Activated naive CD8-positive, alpha-beta T cell treated with anti-CD3 and anti-CD28 coated beads, Interleukin-2, amount 50 U/mL, for 24 hours (primary cell): ENCODE data around the gene HILPDA.

Experiments used
- ATAC-seq: fragments of 150-1000 bp; cut with Tn5 transposase; one replicate; pipeline ENCODE4 v1.10.0; 2021
- DNase-seq: peaks from one replicate; pipeline ENCODE4 v3.0.0; 2021
- H3K27ac Mint-ChIP-seq: one replicate; pipeline ENCODE4 v1.8.0; 2021; ENCODE audit warnings: mild to moderate bottlenecking, mixed read lengths
- H3K27me3 Mint-ChIP-seq: one replicate; pipeline ENCODE4 v1.8.0; 2021; ENCODE audit warnings: mixed read lengths
- H3K36me3 Mint-ChIP-seq: one replicate; pipeline ENCODE4 v1.8.0; 2021; ENCODE audit warnings: low read depth, mixed read lengths
- H3K4me1 Mint-ChIP-seq: one replicate; pipeline ENCODE4 v1.8.0; 2021; ENCODE audit warnings: mixed read lengths
- H3K4me3 Mint-ChIP-seq: one replicate; pipeline ENCODE4 v1.8.0; 2021; ENCODE audit warnings: mild to moderate bottlenecking, moderate library complexity, mixed read lengths
- H3K9me3 Mint-ChIP-seq: one replicate; pipeline ENCODE4 v1.8.0; 2021; ENCODE audit warnings: mixed read lengths

Gene HILPDA

DNA sequence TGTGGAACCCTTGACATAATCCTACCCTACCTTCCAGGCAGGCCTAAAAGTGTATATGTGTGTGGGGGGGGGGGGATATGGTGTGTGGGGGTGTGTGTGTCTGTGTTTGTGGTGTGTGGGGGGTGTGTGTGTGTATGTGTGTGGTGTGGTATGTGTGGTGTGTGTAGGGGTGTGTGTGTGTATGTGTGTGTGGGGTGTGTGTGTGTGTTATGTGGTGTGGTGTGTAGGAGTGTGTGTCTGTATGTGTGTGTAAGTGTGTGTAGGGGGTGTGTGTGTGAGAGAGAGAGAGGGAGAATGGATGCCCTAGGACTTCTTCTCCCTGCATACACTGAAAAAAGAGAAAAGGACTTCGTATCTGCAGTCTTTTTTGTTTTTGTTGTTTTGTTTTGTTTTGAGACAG is 33.6 kb upstream of the HILPDA start:
- Mint-ChIP-seq H3K36me3 (no peaks in the 10 kb centered on the region), H3K27me3 (no peaks in the 10 kb centered on the region), H3K27ac (no peak overlapping the region), H3K9me3 (no peaks in the 10 kb centered on the region), H3K4me1 (peaks cover 4% of the 10 kb centered on the region), H3K4me3 (no peak overlapping the region)
- DNase-seq (no peak), ATAC-seq (no peak)

DNA sequence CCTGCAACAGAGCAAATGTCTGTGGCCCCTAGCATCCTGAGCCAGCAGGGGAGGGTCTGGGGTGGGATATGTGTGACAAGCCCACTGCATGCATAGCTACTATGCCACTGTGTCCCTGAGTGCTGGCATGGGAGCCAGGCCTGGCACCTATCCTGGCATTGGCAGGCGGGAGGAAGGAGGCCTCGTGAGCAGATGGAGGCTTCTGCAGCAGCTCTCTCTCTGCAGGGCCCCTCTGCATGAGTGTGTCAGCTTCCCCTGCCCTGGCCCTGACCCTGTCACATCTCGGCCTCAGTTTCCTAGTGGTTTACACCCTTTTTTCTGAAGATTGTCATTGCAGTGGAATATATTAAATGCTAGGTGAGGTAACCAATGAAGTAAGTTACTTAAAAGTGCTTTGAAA is 32.8 kb upstream of the HILPDA start:
- no peak overlapping the region for H3K4me3 Mint-ChIP-seq
- H3K9me3 Mint-ChIP-seq: no peaks in the 10 kb centered on the region

DNA sequence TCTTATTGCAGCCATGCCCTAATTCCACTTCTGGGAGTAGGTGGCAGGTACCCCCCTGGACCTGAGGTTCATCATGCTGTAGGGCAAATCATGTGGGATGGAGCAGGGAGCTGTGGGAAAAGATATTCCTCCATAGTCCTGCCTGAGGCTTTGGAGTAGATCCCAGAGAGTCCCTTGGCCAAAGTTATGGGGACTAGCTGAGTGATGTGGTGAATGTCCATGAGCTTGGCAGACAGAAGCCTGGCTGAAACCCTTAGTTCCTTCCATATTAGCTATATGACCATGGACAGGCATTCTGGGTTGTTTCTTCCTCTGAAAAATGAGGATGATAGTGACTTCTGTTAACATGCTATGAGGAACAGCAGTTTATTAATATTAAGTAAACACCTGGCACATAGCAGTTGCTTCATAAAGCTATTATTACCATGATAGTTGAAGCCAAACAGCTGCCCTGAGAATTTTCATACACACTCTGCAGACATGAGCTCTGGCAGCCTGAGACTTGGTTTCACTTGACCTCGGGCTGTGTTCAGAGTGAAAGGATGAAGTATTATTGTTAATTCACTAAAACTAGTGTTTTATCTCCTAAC is 30.9 kb upstream of the HILPDA start:
- Mint-ChIP-seq H3K27me3 (peaks cover 5% of the 10 kb centered on the region), H3K36me3 (no peaks in the 10 kb centered on the region), H3K9me3 (no peaks in the 10 kb centered on the region), H3K4me3 (no peak overlapping the region), H3K27ac (no peak overlapping the region), H3K4me1 (peaks cover 4% of the 10 kb centered on the region)
- ATAC-seq (no peak), DNase-seq (no peak)

More for the DNA sequence above, 32.8 kb upstream of the HILPDA start:
- DNase-seq (no peak), ATAC-seq (peak; percentile 22)
- no peaks in the 10 kb centered on the region for H3K36me3 Mint-ChIP-seq
- no peak overlapping the region for H3K27ac Mint-ChIP-seq
- H3K27me3 Mint-ChIP-seq: no peaks in the 10 kb centered on the region
- peaks cover 4% of the 10 kb centered on the region for H3K4me1 Mint-ChIP-seq

DNA sequence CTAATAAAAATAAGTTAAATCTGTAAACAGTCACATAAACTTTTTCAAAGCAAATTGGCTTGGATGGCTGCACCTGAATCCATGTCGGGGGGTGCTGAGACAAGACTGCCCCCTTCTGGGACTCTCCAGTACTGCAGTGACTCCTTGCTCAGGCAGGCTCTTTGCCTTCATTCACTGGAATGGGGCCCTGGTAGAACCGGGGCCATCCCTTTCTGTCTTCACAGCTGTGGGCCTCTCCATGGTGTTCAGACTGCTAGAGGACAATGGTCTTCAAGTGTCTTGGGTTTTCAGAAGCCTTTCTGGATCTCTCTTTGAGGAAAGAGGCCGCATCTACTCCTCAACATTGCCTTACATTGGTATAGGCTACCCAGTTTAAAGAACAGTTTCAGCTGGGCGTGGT is 29.8 kb upstream of the HILPDA start:
- DNase-seq (peak; percentile 86), ATAC-seq (peak; percentile 70)
- H3K4me3 Mint-ChIP-seq: no peak overlapping the region
- H3K27ac Mint-ChIP-seq: no peak overlapping the region
- H3K27me3 Mint-ChIP-seq: peaks cover 5% of the 10 kb centered on the region
- peaks cover 2% of the 10 kb centered on the region for H3K4me1 Mint-ChIP-seq
- H3K9me3 Mint-ChIP-seq: no peaks in the 10 kb centered on the region
- H3K36me3 Mint-ChIP-seq: no peaks in the 10 kb centered on the region

DNA sequence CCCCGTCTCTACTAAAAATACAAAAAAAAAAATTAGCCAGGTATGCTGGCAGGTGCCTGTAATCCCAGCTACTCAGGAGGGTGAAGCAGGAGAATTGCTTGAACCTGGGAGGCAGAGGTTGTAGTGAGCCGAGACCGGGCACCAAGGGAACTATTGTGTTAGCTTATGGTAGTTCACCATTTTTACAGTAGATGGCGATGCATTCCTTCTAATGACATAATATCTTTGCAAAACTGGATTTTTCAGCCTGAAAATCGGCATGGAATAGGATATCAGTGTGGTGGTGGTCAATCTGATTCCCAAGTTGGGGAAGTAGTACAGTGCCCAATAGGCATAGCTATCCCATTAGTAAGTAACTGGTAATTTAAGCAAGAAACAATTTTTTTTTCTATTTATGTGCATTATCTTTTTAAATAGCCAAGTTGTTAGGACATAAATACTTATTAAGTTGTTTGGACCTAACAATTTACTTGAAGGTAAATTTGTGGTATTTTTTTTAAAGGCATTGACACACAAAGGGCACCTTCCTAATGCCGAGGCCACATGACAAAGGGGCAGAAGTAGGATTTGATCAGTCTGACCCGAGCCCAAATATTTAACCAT is 28.3 kb upstream of the HILPDA start:
- peak; percentile 52 for ATAC-seq
- no peak overlapping the region for H3K27ac Mint-ChIP-seq

DNA sequence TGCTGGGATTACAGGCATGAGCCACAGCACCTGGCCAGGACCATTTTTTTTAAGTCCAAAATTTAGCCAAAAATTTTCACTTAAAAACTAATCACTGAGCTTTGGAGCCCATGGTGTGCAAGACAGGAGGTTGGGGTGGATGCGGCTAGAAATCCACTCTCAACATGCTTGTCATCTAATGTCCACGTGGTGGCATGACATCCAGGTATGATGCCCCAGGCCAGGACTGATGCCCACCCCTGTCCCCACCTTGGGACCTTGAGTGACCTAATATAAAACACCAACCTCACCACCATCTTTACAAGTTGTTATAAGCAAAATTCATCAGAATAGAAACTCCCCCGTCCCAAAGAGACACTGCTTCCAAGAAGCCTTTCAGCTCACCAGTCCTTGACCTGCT is 25.5 kb upstream of the HILPDA start:
- no peak for ATAC-seq
- peaks cover 4% of the 10 kb centered on the region for H3K4me1 Mint-ChIP-seq
- DNase-seq: no peak
- H3K9me3 Mint-ChIP-seq: no peaks in the 10 kb centered on the region
- H3K36me3 Mint-ChIP-seq: no peaks in the 10 kb centered on the region
- no peak overlapping the region for H3K27ac Mint-ChIP-seq
- H3K27me3 Mint-ChIP-seq: peaks cover 7% of the 10 kb centered on the region
- H3K4me3 Mint-ChIP-seq: no peak overlapping the region

More for the DNA sequence above, 28.3 kb upstream of the HILPDA start:
- no peaks in the 10 kb centered on the region for H3K9me3 Mint-ChIP-seq
- peaks cover 2% of the 10 kb centered on the region for H3K4me1 Mint-ChIP-seq
- no peak for DNase-seq
- peaks cover 5% of the 10 kb centered on the region for H3K27me3 Mint-ChIP-seq
- H3K4me3 Mint-ChIP-seq: no peak overlapping the region
- H3K36me3 Mint-ChIP-seq: no peaks in the 10 kb centered on the region

DNA sequence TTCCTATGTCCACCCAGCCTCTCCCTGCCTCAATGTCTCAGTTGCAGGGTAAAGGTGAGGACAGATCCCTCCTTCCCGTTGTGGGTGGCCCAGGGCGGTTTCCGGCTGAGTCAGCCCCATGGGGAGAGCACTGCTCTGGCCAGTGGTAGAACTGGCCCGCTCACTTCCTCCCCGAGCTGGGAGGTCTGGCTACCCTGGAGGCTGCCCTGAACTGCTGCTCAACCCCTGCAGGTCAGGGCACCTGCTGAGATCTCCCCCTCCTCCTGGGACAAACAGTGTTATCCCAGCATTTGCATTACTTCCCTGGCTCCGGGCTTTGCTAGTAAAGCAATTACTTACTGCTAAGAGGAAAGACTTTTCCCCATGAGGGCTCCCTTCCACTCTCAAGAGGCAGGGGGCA is 24.5 kb upstream of the HILPDA start:
- Mint-ChIP-seq H3K9me3 (no peaks in the 10 kb centered on the region), H3K4me1 (peaks cover 4% of the 10 kb centered on the region), H3K27ac (no peak overlapping the region), H3K27me3 (peaks cover 7% of the 10 kb centered on the region), H3K36me3 (no peaks in the 10 kb centered on the region), H3K4me3 (no peak overlapping the region)
- DNase-seq: no peak
- no peak for ATAC-seq

DNA sequence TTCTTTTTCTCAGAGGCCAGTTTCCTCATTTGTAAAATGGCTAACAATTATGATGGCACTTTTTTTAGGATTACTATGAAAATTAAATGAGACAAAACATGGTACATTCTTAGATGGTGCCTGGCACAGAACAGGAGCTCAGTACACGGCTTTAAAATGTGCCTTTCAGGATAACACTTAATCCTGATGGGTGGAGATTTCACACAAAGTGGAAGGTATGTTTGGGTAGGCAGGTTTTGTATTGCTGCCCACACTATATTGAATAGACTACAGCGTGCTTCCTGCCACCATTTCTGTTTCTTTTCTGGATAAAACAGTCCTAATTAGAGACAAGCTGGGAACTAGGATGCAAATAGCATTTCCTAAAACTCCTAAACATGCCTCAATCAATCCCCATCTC is 23.9 kb upstream of the HILPDA start:
- Mint-ChIP-seq H3K4me3 (no peak overlapping the region), H3K27me3 (peaks cover 7% of the 10 kb centered on the region), H3K4me1 (peaks cover 4% of the 10 kb centered on the region), H3K9me3 (no peaks in the 10 kb centered on the region), H3K36me3 (no peaks in the 10 kb centered on the region), H3K27ac (no peak overlapping the region)
- ATAC-seq: no peak
- no peak for DNase-seq

DNA sequence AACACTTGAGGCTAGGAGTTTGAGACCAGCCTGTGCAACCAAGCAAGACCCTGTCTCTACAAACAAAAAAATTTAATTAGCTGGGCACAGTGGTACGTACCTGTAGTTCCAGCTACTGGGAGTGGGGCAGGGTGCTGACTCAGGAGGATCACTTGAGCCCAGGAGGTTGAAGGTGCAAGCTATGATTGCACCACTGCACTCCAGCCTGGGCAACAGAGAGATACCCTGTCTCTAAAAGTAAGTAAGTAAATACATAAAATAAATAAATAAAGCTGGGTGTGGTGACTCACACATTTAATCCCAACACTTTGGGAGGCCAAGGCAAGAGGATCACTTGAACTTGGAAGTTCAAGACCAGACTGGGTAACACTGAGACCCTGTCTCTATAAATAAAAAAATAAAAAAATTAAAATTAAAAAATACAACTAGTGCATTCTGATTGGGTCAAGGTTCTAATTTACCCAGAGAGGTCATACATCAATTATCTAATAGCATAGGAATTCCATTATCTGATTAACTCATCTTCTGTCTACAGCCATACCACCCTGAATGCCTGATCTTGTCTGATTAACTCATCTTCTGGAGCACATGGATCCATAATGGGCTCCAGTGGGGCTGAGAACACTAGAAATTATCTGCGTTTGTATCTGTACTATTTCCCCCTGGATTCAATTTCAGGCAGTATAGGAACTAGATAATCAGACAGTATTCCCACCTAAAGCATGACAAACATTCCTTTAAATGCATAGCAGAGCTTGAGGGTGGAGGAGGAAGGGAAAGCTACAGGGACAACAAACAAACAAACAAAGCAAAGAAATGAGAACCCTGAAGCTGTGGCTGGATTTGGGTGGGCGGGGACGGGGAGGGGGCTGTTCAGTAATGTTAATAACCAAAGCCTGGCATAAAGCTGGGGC is 21.0 kb upstream of the HILPDA start:
- peaks cover 3% of the 10 kb centered on the region for H3K27me3 Mint-ChIP-seq
- H3K4me3 Mint-ChIP-seq: no peak overlapping the region
- no peak for DNase-seq
- ATAC-seq: no peak
- no peaks in the 10 kb centered on the region for H3K36me3 Mint-ChIP-seq
- peaks cover 4% of the 10 kb centered on the region for H3K4me1 Mint-ChIP-seq
- H3K9me3 Mint-ChIP-seq: no peaks in the 10 kb centered on the region
- H3K27ac Mint-ChIP-seq: no peak overlapping the region

DNA sequence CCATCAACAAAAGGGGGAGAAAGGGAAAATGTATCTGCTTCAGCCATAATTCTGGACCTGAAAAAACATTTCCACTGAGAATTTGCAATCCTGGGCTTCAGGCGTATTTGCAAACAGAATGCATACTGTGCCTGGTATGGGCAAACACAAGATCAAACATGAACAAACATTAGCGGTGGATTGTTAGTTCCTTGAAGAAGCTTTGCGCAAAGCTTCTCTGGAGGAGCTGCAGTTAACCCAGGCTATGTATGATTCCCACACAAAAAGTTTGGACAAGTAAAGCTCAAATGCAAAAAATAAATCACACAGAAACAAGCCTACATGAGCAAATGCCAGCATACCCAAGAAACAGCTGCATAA is 20.4 kb upstream of the HILPDA start:
- Mint-ChIP-seq H3K9me3 (no peaks in the 10 kb centered on the region), H3K4me1 (peaks cover 4% of the 10 kb centered on the region), H3K36me3 (no peaks in the 10 kb centered on the region), H3K4me3 (no peak overlapping the region), H3K27ac (no peak overlapping the region), H3K27me3 (peaks cover 2% of the 10 kb centered on the region)
- DNase-seq (no peak), ATAC-seq (no peak)

DNA sequence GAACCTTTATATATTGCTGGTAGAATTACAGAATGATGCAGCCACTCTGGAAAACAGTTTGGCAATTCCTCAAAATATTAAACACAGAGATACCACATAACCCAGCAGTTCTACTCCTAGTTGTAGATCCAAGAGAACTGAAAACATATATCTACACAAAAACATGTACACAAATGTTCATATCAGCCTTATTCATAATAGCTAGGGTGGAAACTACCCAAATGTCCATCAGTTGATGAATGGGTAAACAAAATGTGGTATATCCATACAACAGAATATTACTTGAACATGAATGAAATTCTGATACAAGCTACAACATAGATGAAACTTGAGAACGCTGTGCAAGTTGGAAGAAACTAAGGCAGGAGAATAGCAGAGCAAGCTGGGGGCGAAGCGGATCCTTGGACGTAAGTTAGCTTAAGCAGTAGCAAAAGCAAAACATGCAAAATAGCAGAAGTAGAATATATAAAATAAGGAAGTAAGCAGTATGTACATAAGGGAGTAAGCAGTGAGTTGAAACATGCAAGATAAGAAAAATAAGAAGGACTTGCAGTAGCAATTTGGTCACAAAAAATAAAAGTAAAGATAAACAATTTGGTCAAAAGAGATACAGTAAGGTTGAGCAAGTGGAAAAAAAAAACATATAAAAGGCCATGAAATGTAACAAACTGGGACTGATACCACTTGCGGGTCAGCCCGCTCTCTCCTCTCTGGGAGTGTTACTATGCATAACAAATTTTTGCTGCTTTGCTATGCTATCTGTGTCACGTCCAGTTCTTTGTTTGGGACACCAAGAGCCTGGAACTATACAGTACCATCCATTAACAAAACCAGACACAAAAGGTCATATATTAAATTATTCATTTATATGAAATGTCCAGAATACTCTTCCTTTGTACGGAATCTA is 18.0 kb upstream of the HILPDA start:
- H3K4me1 Mint-ChIP-seq: peaks cover 4% of the 10 kb centered on the region
- H3K27ac Mint-ChIP-seq: no peak overlapping the region
- no peaks in the 10 kb centered on the region for H3K9me3 Mint-ChIP-seq
- DNase-seq (no peak), ATAC-seq (no peak)
- H3K36me3 Mint-ChIP-seq: no peaks in the 10 kb centered on the region
- H3K27me3 Mint-ChIP-seq: peaks cover 2% of the 10 kb centered on the region
- no peak overlapping the region for H3K4me3 Mint-ChIP-seq

DNA sequence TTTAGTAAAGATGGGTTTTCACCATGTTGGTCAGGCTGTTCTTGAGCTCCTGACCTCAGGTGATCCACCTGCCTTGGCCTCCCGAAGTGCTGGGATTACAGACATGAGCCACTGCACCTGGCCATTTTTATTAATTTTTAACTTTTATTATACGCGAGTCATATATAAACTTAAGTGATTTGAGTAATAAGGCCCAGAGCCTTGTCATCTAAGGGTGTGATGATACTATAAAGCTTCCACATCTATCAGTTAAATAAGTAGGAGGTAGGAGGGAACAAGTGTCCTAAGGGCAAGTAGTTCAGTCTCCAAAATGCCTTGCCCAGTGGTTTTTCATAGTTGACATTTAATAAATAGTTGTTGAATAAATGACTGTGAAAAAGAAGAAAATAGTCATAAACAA is 13.3 kb upstream of the HILPDA start:
- no peaks in the 10 kb centered on the region for H3K9me3 Mint-ChIP-seq
- H3K4me1 Mint-ChIP-seq: peaks cover 4% of the 10 kb centered on the region
- H3K27me3 Mint-ChIP-seq: no peaks in the 10 kb centered on the region
- no peak overlapping the region for H3K4me3 Mint-ChIP-seq
- H3K27ac Mint-ChIP-seq: no peak overlapping the region
- no peaks in the 10 kb centered on the region for H3K36me3 Mint-ChIP-seq
- DNase-seq (no peak), ATAC-seq (no peak)

DNA sequence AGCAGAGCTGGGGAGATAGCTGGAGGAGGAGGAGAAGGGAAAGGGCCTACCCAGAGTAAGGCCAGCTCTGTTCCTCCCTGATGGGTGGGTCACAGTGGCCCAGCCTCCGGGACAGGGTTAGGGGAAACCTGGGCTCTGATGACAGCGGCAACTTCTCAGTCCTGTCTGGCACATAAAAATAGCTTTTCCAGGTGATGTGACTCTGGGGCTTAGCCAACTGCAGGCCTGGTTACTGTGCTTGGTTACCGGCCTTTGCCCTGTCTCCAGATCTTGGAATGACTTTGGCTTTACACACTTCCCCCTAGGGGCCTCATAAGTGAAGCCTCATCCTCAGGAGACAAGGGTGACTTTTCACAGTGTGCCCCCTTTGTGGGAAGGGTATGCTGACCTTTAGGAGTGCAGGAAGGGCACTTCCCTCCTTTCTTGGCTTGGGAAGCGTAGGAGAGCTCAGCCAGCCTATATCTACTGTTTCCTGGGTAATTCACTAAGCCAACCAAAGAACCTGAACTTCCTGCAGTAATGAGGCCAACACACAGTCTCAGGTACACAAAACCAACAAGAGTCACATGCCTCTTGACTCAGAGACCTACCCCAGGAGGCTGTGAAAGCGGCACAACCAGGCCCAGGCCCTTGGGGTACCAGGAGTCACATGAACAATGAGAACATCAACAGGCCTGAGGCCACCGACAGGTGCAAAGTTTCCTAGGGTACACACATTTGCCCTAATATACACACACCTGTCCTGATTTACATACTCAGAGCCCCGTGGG is 11.7 kb upstream of the HILPDA start:
- Mint-ChIP-seq H3K27me3 (no peaks in the 10 kb centered on the region), H3K4me1 (peaks cover 19% of the 10 kb centered on the region), H3K36me3 (no peaks in the 10 kb centered on the region), H3K4me3 (no peak overlapping the region), H3K9me3 (no peaks in the 10 kb centered on the region), H3K27ac (no peak overlapping the region)
- DNase-seq (no peak), ATAC-seq (peak; percentile 23)

DNA sequence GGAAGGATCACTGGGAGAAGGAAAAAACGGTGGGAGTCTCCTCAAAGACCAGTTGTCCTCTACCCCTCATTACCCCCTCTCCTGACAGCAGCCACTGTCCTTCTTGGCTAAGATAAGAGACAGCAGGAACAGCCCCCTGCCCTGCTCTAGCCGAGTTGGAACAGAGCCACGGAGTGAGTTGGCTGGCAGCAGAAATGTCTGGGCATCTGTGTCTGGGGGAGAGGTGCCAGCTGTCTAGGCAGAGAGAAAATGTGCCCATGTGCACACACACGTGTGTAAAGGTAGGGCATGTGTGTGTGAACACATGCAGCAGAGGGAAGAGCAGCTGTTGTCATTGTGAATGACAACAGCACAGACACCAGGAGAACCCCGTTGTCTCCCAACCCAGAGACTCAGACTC is 9.4 kb upstream of the HILPDA start:
- H3K4me1 Mint-ChIP-seq: peaks cover 36% of the 10 kb centered on the region
- ATAC-seq (no peak), DNase-seq (no peak)
- no peaks in the 10 kb centered on the region for H3K27me3 Mint-ChIP-seq
- H3K4me3 Mint-ChIP-seq: no peak overlapping the region
- no peaks in the 10 kb centered on the region for H3K36me3 Mint-ChIP-seq
- peaks cover 4% of the 10 kb centered on the region for H3K9me3 Mint-ChIP-seq
- H3K27ac Mint-ChIP-seq: no peak overlapping the region
